SH-SY5Y (cell line): Measurements from ENCODE around the gene RASD2.

ENCODE experiments used
- GATA2 ChIP-seq: IDR thresholded peaks from 2 replicates; pipeline ENCODE4 v1.6.1; 2011; ENCODE audit warnings: mild to moderate bottlenecking, low read depth, low read length
- GATA3 ChIP-seq: IDR thresholded peaks from 2 replicates; pipeline ENCODE4 v1.6.1; 2011; ENCODE audit warnings: low read depth, mild to moderate bottlenecking, low read length, moderate library complexity

GRCh38 chr22:35558031-35558430 lies 17.4 kb downstream of the RASD2 start:
- TF ChIP-seq GATA2 (no peak), GATA3 (no peak)
